Stomach (tissue), 4 donors: ENCODE results near the gene ANKIB1.

Experiments used
- CTCF ChIP-seq, 7 experiments: fragments of 450-650 bp in 4 of 7; fragments of 200-600 bp in 3 of 7; sonication (generic) in 3 of 7; IDR thresholded peaks; one replicate each; pipeline ENCODE4 v1.5.1; 2016 to 2019; ENCODE audit warnings: antibody characterized with exemption in 7 of 7, control low read depth in 2 of 7, mild to moderate bottlenecking in 1 of 7
- EP300 ChIP-seq: sonication (generic); formaldehyde crosslinking; IDR thresholded peaks from one replicate; pipeline ENCODE4 v1.6.1; 2017; ENCODE audit warnings: antibody characterized with exemption
- POLR2A ChIP-seq, 4 donors: fragments of 450-650 bp; IDR thresholded peaks; one replicate each; pipeline ENCODE4 v1.6.1; 2016; ENCODE audit warnings: antibody characterized with exemption in 4 of 4, control low read depth in 2 of 4, mild to moderate bottlenecking in 1 of 4, moderate library complexity in 1 of 4

GRCh38 chr7:92289321-92289720 lies 43.5 kb downstream of the ANKIB1 start:
- TF ChIP-seq CTCF (IDR thresholded peaks at IDR 0.05) (no peak), POLR2A (IDR thresholded peaks at IDR 0.05) (no peak), EP300 (no peak)
